Posterior vena cava (tissue), 2 donors: ENCODE data around the gene PTGES3. TPM values are rescaled to one million over a fixed set of nuclear protein-coding genes. Genes with fewer than 3 reads are reported as not detected.
"Not testable (repeated sequence)": the region's sequence is repeated elsewhere in the genome, so short reads cannot be mapped to it uniquely, and the experiment has no call there.

Experiments used
- DNase-seq: peaks from one replicate; pipeline ENCODE4 v3.0.0-alpha.2; 2020; ENCODE audit warnings: low spot score
- intact Hi-C, 2 donors: fragments of 100-400 bp; cut with DNase I; formaldehyde crosslinking; loops; one replicate each; pipeline versions ENCODE4 v1.14.1 to v1.14.2; 2022 to 2023
- total RNA-seq, 2 donors: library from RNA; stranded (reverse); fragmentation: NEBNext Ultra II Directional; extraction: Animal tissue kit (Norgen Biotek cat#: 25700); gene quantifications; one replicate each; pipeline ENCODE4 v1.2.1, GENCODE V29; 2021
- donor health status: DM: yes; HTN: yes; CAD: no.
- donor health status: DM: yes; HTN: yes; CAD: no.

The PTGES3 gene
- total RNA-seq, 2 donors from 2014 or later: 132 to 145 TPM

- intact Hi-C loops: no loop called here
- no peak for DNase-seq
Observed at GRCh38 chr12:56668197-56668457, 20.0 kb downstream of the PTGES3 start.

GRCh38 chr12:56661979-56662638 lies 26.0 kb downstream of the PTGES3 start:
- intact Hi-C loops: no loop called here
- no peak for DNase-seq

- intact Hi-C loops: no loop called here
Observed at GRCh38 chr12:56661560-56661959, 26.5 kb downstream of the PTGES3 start.

GRCh38 chr12:56658921-56659320 lies 29.2 kb downstream of the PTGES3 start:
- intact Hi-C loops: no loop called here
- DNase-seq: no peak

More at GRCh38 chr12:56661560-56661959, 26.5 kb downstream of the PTGES3 start:
- DNase-seq: no peak

- intact Hi-C loops: no loop called here
- DNase-seq: peak; percentile 5
Observed at GRCh38 chr12:56657416-56658379, 30.4 kb downstream of the PTGES3 start.

GRCh38 chr12:56653781-56654180 lies 34.3 kb downstream of the PTGES3 start:
- not testable (repeated sequence) for DNase-seq

GRCh38 chr12:56648023-56648422 lies 40.1 kb downstream of the PTGES3 start:
- intact Hi-C loops: loop anchor here in 1 of 2 donors (5.0 kb wide), 1 partner anchor 39 kb away; the partner anchor contains the start of gene PTGES3

More at GRCh38 chr12:56653781-56654180, 34.3 kb downstream of the PTGES3 start:
- intact Hi-C loops: not testable (repeated sequence)

GRCh38 chr12:56645717-56646446 lies 42.2 kb downstream of the PTGES3 start, which contains the start of gene ATP5F1B:
ATP5F1B (minus strand) TSS chr12:56645984; CDS start chr12:56645963, 21 bp downstream.
- peak; percentile 97 for DNase-seq
- intact Hi-C loops: loop anchor here in 1 of 2 donors (5.0 kb wide), 1 partner anchor 41 kb away; the partner anchor contains the start of gene PTGES3

More at GRCh38 chr12:56648023-56648422, 40.1 kb downstream of the PTGES3 start:
- not testable (repeated sequence) for DNase-seq

GRCh38 chr12:56645201-56645716 lies 42.8 kb downstream of the PTGES3 start:
- intact Hi-C loops: loop anchor here in 1 of 2 donors (5.0 kb wide), 1 partner anchor 42 kb away; the partner anchor contains the start of gene PTGES3
- DNase-seq: peak; percentile 81

GRCh38 chr12:56644654-56645053 lies 43.4 kb downstream of the PTGES3 start:
- intact Hi-C loops: loop anchor here in 1 of 2 donors (5.0 kb wide), 1 partner anchor 43 kb away; the partner anchor contains the start of gene PTGES3
- no peak for DNase-seq

GRCh38 chr12:56641219-56641618 lies 46.9 kb downstream of the PTGES3 start:
- intact Hi-C loops: no loop called here
- no peak for DNase-seq

GRCh38 chr12:56637621-56638020 lies 50.5 kb downstream of the PTGES3 start:
- intact Hi-C loops: loop anchor here in 1 of 2 donors (5.0 kb wide), 1 partner anchor 115 kb away; the partner anchor contains the start of gene RBMS2

GRCh38 chr12:56636675-56637540 lies 51.2 kb downstream of the PTGES3 start:
- intact Hi-C loops: loop anchor here in 1 of 2 donors (5.0 kb wide), 1 partner anchor 115 kb away; the partner anchor contains the start of gene RBMS2
- peak; percentile 99 for DNase-seq

More at GRCh38 chr12:56637621-56638020, 50.5 kb downstream of the PTGES3 start:
- no peak for DNase-seq

GRCh38 chr12:56635806-56636674 lies 52.0 kb downstream of the PTGES3 start:
- intact Hi-C loops: loop anchor here in 1 of 2 donors (5.0 kb wide), 1 partner anchor 114 kb away; the partner anchor contains the start of gene RBMS2

GRCh38 chr12:56634837-56635791 lies 53.0 kb downstream of the PTGES3 start:
- intact Hi-C loops: loop anchor here in 1 of 2 donors (5.0 kb wide), 1 partner anchor 113 kb away; the partner anchor contains the start of gene RBMS2
- DNase-seq: peak; percentile 87

More at GRCh38 chr12:56635806-56636674, 52.0 kb downstream of the PTGES3 start:
- DNase-seq: peak; percentile 93
